ENCODE data around the gene DBNL. TPM values are rescaled to one million over a fixed set of nuclear protein-coding genes. Genes with fewer than 3 reads are reported as not detected.

The DBNL gene
- total RNA-seq, 1 experiment from 2014 or later = 111 TPM

DNA sequence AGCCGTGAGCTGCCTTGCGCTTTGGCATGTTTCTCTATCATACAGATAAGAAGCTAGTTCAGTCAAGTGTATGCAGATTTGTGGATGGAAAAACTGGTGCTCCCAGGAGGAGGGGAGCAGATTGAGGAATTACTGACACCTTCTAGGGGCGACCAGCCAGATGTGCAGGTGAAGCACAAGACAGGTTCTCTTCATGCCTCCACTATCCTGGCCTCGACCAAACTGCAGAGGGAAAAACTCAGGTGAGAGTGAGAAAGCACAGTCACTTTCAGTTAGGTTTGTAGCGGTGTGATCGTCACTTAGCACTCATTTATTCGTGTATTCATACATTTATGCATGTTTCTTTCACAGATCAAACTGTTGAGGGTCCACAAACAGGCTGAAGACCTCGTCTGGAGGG is 600 bp upstream of the DBNL start:
- no TSS peak for BruUV-seq (replicated peaks)
- Histone ChIP-seq H3K27me3 (ENCODE audit: control insufficient read depth, insufficient read depth, low read length) (no peaks in the 10 kb centered on the region), H3K36me3 (ENCODE audit: control insufficient read depth, insufficient read depth, low read length) (no peaks in the 10 kb centered on the region; the same call in 1 of the 2 replicates), H3K4me3 (ENCODE audit: low read depth in 2 of 2, low read length in 2 of 2) (peak overlapping the region; percentile 89 to 99), H3K4me1 (ENCODE audit: control insufficient read depth, insufficient read depth, low read length) (peaks cover 6% of the 10 kb centered on the region; the same call in 1 of the 2 replicates), H3K9me3 (ENCODE audit: control insufficient read depth, insufficient read depth, low read depth, low read length) (no peaks in the 10 kb centered on the region), H3K27ac (ENCODE audit: low read length) (peak overlapping the region; percentile 92)
- in situ Hi-C loops (cut with HindIII; ENCODE audit: low pct_unique_long_range_greater_than_20kb, low sequenced_read_pairs) = no loop called here
- intact Hi-C loops (cut with micrococcal nuclease; ENCODE audit: unreplicated experiment) = no loop called here
- no peak for DNase-seq (ENCODE audit: low read depth, low spot score)
- TF ChIP-seq, protein P1, sequence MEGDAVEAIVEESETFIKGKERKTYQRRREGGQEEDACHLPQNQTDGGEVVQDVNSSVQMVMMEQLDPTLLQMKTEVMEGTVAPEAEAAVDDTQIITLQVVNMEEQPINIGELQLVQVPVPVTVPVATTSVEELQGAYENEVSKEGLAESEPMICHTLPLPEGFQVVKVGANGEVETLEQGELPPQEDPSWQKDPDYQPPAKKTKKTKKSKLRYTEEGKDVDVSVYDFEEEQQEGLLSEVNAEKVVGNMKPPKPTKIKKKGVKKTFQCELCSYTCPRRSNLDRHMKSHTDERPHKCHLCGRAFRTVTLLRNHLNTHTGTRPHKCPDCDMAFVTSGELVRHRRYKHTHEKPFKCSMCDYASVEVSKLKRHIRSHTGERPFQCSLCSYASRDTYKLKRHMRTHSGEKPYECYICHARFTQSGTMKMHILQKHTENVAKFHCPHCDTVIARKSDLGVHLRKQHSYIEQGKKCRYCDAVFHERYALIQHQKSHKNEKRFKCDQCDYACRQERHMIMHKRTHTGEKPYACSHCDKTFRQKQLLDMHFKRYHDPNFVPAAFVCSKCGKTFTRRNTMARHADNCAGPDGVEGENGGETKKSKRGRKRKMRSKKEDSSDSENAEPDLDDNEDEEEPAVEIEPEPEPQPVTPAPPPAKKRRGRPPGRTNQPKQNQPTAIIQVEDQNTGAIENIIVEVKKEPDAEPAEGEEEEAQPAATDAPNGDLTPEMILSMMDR (IDR thresholded peaks at IDR 0.05) = no peak
- TF ChIP-seq, protein P2, sequence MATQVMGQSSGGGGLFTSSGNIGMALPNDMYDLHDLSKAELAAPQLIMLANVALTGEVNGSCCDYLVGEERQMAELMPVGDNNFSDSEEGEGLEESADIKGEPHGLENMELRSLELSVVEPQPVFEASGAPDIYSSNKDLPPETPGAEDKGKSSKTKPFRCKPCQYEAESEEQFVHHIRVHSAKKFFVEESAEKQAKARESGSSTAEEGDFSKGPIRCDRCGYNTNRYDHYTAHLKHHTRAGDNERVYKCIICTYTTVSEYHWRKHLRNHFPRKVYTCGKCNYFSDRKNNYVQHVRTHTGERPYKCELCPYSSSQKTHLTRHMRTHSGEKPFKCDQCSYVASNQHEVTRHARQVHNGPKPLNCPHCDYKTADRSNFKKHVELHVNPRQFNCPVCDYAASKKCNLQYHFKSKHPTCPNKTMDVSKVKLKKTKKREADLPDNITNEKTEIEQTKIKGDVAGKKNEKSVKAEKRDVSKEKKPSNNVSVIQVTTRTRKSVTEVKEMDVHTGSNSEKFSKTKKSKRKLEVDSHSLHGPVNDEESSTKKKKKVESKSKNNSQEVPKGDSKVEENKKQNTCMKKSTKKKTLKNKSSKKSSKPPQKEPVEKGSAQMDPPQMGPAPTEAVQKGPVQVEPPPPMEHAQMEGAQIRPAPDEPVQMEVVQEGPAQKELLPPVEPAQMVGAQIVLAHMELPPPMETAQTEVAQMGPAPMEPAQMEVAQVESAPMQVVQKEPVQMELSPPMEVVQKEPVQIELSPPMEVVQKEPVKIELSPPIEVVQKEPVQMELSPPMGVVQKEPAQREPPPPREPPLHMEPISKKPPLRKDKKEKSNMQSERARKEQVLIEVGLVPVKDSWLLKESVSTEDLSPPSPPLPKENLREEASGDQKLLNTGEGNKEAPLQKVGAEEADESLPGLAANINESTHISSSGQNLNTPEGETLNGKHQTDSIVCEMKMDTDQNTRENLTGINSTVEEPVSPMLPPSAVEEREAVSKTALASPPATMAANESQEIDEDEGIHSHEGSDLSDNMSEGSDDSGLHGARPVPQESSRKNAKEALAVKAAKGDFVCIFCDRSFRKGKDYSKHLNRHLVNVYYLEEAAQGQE (IDR thresholded peaks at IDR 0.05; ENCODE audit: insufficient read depth in 1 of 2, low read depth in 2 of 2, low read length in 1 of 2) = no peak
- TF ChIP-seq SIN3A (IDR thresholded peaks at IDR 0.05; ENCODE audit: borderline replicate concordance, insufficient read depth, low read depth, low read length) = no peak
- no peak for TF ChIP-seq POLR2AphosphoS5 (IDR thresholded peaks at IDR 0.05; ENCODE audit: low read depth, low read length)
- no peak for TF ChIP-seq TCF7L2 (IDR thresholded peaks at IDR 0.05; ENCODE audit: low read depth, low read length)
- ChIA-PET POLR2A (no interaction called here), CTCF (interaction anchor here (0.7 kb wide), 2 partner anchors 27 to 971 kb away, joined by 3 read pairs; no protein-coding TSS in a partner anchor)
- no peak for ATAC-seq

DNA sequence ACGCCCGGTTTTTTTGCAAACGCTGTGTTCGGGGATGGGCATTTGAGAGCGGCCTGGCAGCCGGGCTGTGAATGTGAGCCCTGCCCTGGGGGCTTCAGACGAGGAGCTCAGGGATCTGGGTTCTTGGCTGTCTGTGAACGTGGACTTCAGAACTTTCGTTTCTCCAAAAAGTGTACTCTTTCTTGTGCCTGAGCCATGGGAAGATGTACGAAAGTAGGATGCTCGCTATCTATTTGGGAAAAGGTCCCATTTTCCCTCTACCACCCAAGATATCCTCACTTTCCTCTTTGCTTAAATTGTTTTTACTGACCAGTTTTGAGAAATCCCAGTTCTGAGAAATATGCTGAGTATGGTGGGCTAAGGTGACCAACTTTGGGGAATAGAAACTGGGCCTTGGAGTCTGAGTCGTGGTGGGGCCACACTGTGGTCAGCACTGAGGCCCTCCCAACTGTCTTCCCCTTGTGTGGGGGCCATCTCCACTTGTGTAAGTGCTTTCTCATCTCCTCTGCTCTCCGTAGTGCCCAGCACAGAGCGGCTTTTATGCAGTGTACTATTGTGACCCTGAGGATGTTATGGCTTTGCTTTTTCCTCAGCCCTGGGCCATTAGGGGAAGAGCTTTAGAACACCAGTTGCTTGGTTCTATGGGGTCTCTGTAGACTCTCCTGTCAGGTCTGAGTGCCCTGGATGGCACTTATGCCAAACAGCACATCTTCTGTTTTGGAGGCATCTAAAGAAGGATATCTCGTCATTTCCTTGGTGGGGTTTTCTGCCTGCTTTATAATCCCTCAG is 918 bp downstream of the DBNL start:
- TF ChIP-seq, protein P2 (IDR thresholded peaks at IDR 0.05; ENCODE audit: insufficient read depth in 1 of 2, low read depth in 2 of 2, low read length in 1 of 2) = no peak
- TF ChIP-seq SIN3A (IDR thresholded peaks at IDR 0.05; ENCODE audit: borderline replicate concordance, insufficient read depth, low read depth, low read length) (no peak), POLR2AphosphoS5 (IDR thresholded peaks at IDR 0.05; ENCODE audit: low read depth, low read length) (no peak), TCF7L2 (IDR thresholded peaks at IDR 0.05; ENCODE audit: low read depth, low read length) (no peak)
- TF ChIP-seq, protein P1 (IDR thresholded peaks at IDR 0.05) = no peak
- BruUV-seq (replicated peaks) = no TSS peak
- no peaks in the 10 kb centered on the region for H3K27me3 ChIP-seq (ENCODE audit: control insufficient read depth, insufficient read depth, low read length)
- peaks cover 6% of the 10 kb centered on the region; the same call in 1 of the 2 replicates for H3K4me1 ChIP-seq (ENCODE audit: control insufficient read depth, insufficient read depth, low read length)
- ATAC-seq (no peak), DNase-seq (ENCODE audit: low read depth, low spot score) (no peak)
- ChIA-PET POLR2A (no interaction called here), CTCF (interaction anchor here (0.5 to 0.7 kb wide), 2 partner anchors 58 to 164 kb away, joined by 4 to 9 read pairs; no protein-coding TSS in a partner anchor)
- H3K9me3 ChIP-seq (ENCODE audit: control insufficient read depth, insufficient read depth, low read depth, low read length) = no peaks in the 10 kb centered on the region
- in situ Hi-C loops (cut with HindIII; ENCODE audit: low pct_unique_long_range_greater_than_20kb, low sequenced_read_pairs) (no loop called here), intact Hi-C loops (cut with micrococcal nuclease; ENCODE audit: unreplicated experiment) (no loop called here)
- peak overlapping the region; percentile 89 to 99 for H3K4me3 ChIP-seq (ENCODE audit: low read depth in 2 of 2, low read length in 2 of 2)
- peak overlapping the region; percentile 92 for H3K27ac ChIP-seq (ENCODE audit: low read length)
- no peaks in the 10 kb centered on the region; the same call in 1 of the 2 replicates for H3K36me3 ChIP-seq (ENCODE audit: control insufficient read depth, insufficient read depth, low read length)
